ENCODE results near the gene NUDT2. TPM values are rescaled to one million over a fixed set of nuclear protein-coding genes. Genes with fewer than 3 reads are reported as not detected.
"Not testable (repeated sequence)": the region's sequence is repeated elsewhere in the genome, so short reads cannot be mapped to it uniquely, and the experiment has no call there.

NUDT2 gene
- polyA plus RNA-seq, 4 donors, result 24.9 to 47.3 (median 31.5) TPM

GRCh38 chr9:34308316-34308715 lies 21.1 kb upstream of the NUDT2 start:
- not testable (repeated sequence) for H3K4me1 ChIP-seq (ENCODE audit: control insufficient read depth in 3 of 3, insufficient read depth in 2 of 3, low read depth in 1 of 3, low read length in 2 of 3); FAIRE-seq; H3K27ac ChIP-seq (ENCODE audit: low read depth in 1 of 3, low read length in 2 of 3); DNase-seq; H3K36me3 ChIP-seq (ENCODE audit: control insufficient read depth in 3 of 3, insufficient read depth in 2 of 3, low read depth in 1 of 3, low read length in 3 of 3); H3K27me3 ChIP-seq (ENCODE audit: control insufficient read depth in 3 of 3, insufficient read depth in 3 of 3, low read length in 3 of 3); H3K9me3 ChIP-seq (ENCODE audit: control insufficient read depth in 2 of 2, insufficient read depth in 1 of 2, low read depth in 1 of 2, low read length in 1 of 2); H3K4me3 ChIP-seq (ENCODE audit: low read depth in 1 of 3, low read length in 3 of 3)
- 96 to 100% (median 98%) methylated on average over 3 of the region's 3 CpGs for WGBS, 3 donors

GRCh38 chr9:34310215-34310614 lies 19.2 kb upstream of the NUDT2 start:
- Histone ChIP-seq H3K4me3 (ENCODE audit: low read depth in 1 of 3, low read length in 3 of 3) (no peak overlapping the region), H3K4me1 (ENCODE audit: control insufficient read depth in 3 of 3, insufficient read depth in 2 of 3, low read depth in 1 of 3, low read length in 2 of 3) (no peaks in the 10 kb centered on the region), H3K36me3 (ENCODE audit: control insufficient read depth in 3 of 3, insufficient read depth in 2 of 3, low read depth in 1 of 3, low read length in 3 of 3) (no peaks in the 10 kb centered on the region), H3K27ac (ENCODE audit: low read depth in 1 of 3, low read length in 2 of 3) (no peak overlapping the region), H3K27me3 (ENCODE audit: control insufficient read depth in 3 of 3, insufficient read depth in 3 of 3, low read length in 3 of 3) (no peaks in the 10 kb centered on the region), H3K9me3 (ENCODE audit: control insufficient read depth in 2 of 2, insufficient read depth in 1 of 2, low read depth in 1 of 2, low read length in 1 of 2) (no peaks in the 10 kb centered on the region)
- DNase-seq, result no peak
- WGBS, 3 donors, result 93 to 94% (median 94%) methylated on average over 1 of the region's 1 CpG
- no peak for FAIRE-seq

GRCh38 chr9:34311499-34312185 lies 17.7 kb upstream of the NUDT2 start:
- Histone ChIP-seq H3K36me3 (ENCODE audit: control insufficient read depth in 3 of 3, insufficient read depth in 2 of 3, low read depth in 1 of 3, low read length in 3 of 3) (no peaks in the 10 kb centered on the region), H3K27me3 (ENCODE audit: control insufficient read depth in 3 of 3, insufficient read depth in 3 of 3, low read length in 3 of 3) (no peaks in the 10 kb centered on the region), H3K27ac (ENCODE audit: low read depth in 1 of 3, low read length in 2 of 3) (no peak overlapping the region), H3K4me1 (ENCODE audit: control insufficient read depth in 3 of 3, insufficient read depth in 2 of 3, low read depth in 1 of 3, low read length in 2 of 3) (no peaks in the 10 kb centered on the region), H3K4me3 (ENCODE audit: low read depth in 1 of 3, low read length in 3 of 3) (no peak overlapping the region), H3K9me3 (ENCODE audit: control insufficient read depth in 2 of 2, insufficient read depth in 1 of 2, low read depth in 1 of 2, low read length in 1 of 2) (no peaks in the 10 kb centered on the region)
- FAIRE-seq, result peak; percentile 94
- DNase-seq, result no peak
- 88 to 95% (median 92%) methylated on average over 6 of the region's 6 CpGs for WGBS, 3 donors

GRCh38 chr9:34317436-34317835 lies 11.9 kb upstream of the NUDT2 start:
- FAIRE-seq, result no peak
- H3K36me3 ChIP-seq (ENCODE audit: control insufficient read depth in 3 of 3, insufficient read depth in 2 of 3, low read depth in 1 of 3, low read length in 3 of 3), result no peaks in the 10 kb centered on the region
- H3K27ac ChIP-seq (ENCODE audit: low read depth in 1 of 3, low read length in 2 of 3), result no peak overlapping the region
- no peak for DNase-seq
- H3K9me3 ChIP-seq (ENCODE audit: control insufficient read depth in 2 of 2, insufficient read depth in 1 of 2, low read depth in 1 of 2, low read length in 1 of 2), result no peaks in the 10 kb centered on the region
- no peak overlapping the region for H3K4me3 ChIP-seq (ENCODE audit: low read depth in 1 of 3, low read length in 3 of 3)
- 91 to 95% (median 93%) methylated on average over 2 of the region's 2 CpGs for WGBS, 3 donors
- no peaks in the 10 kb centered on the region for H3K4me1 ChIP-seq (ENCODE audit: control insufficient read depth in 3 of 3, insufficient read depth in 2 of 3, low read depth in 1 of 3, low read length in 2 of 3)
- H3K27me3 ChIP-seq (ENCODE audit: control insufficient read depth in 3 of 3, insufficient read depth in 3 of 3, low read length in 3 of 3), result no peaks in the 10 kb centered on the region

GRCh38 chr9:34318163-34318790 lies 11.1 kb upstream of the NUDT2 start:
- no peak overlapping the region for H3K4me3 ChIP-seq (ENCODE audit: low read depth in 1 of 3, low read length in 3 of 3)
- no peaks in the 10 kb centered on the region for H3K27me3 ChIP-seq (ENCODE audit: control insufficient read depth in 3 of 3, insufficient read depth in 3 of 3, low read length in 3 of 3)
- FAIRE-seq (no peak), DNase-seq (no peak)
- H3K9me3 ChIP-seq (ENCODE audit: control insufficient read depth in 2 of 2, insufficient read depth in 1 of 2, low read depth in 1 of 2, low read length in 1 of 2), result no peaks in the 10 kb centered on the region
- no peak overlapping the region for H3K27ac ChIP-seq (ENCODE audit: low read depth in 1 of 3, low read length in 2 of 3)
- no peaks in the 10 kb centered on the region for H3K4me1 ChIP-seq (ENCODE audit: control insufficient read depth in 3 of 3, insufficient read depth in 2 of 3, low read depth in 1 of 3, low read length in 2 of 3)
- WGBS, 3 donors, result 94 to 97% (median 96%) methylated on average over 42 to 44 of the region's 44 CpGs
- H3K36me3 ChIP-seq (ENCODE audit: control insufficient read depth in 3 of 3, insufficient read depth in 2 of 3, low read depth in 1 of 3, low read length in 3 of 3), result no peaks in the 10 kb centered on the region

- no peaks in the 10 kb centered on the region for H3K9me3 ChIP-seq (ENCODE audit: control insufficient read depth in 2 of 2, insufficient read depth in 1 of 2, low read depth in 1 of 2, low read length in 1 of 2)
- FAIRE-seq (no peak), DNase-seq (no peak)
- H3K4me3 ChIP-seq (ENCODE audit: low read depth in 1 of 3, low read length in 3 of 3), result no peak overlapping the region
- 91 to 94% (median 93%) methylated on average over 6 to 7 of the region's 7 CpGs for WGBS, 3 donors
- H3K4me1 ChIP-seq (ENCODE audit: control insufficient read depth in 3 of 3, insufficient read depth in 2 of 3, low read depth in 1 of 3, low read length in 2 of 3), result no peaks in the 10 kb centered on the region
- no peaks in the 10 kb centered on the region for H3K36me3 ChIP-seq (ENCODE audit: control insufficient read depth in 3 of 3, insufficient read depth in 2 of 3, low read depth in 1 of 3, low read length in 3 of 3)
- no peaks in the 10 kb centered on the region for H3K27me3 ChIP-seq (ENCODE audit: control insufficient read depth in 3 of 3, insufficient read depth in 3 of 3, low read length in 3 of 3)
- H3K27ac ChIP-seq (ENCODE audit: low read depth in 1 of 3, low read length in 2 of 3), result no peak overlapping the region
Observed at GRCh38 chr9:34321451-34321850, 7.9 kb upstream of the NUDT2 start.

GRCh38 chr9:34322899-34323591 lies 6.3 kb upstream of the NUDT2 start:
- H3K36me3 ChIP-seq (ENCODE audit: control insufficient read depth in 3 of 3, insufficient read depth in 2 of 3, low read depth in 1 of 3, low read length in 3 of 3), result no peaks in the 10 kb centered on the region
- FAIRE-seq (no peak), DNase-seq (no peak)
- H3K4me1 ChIP-seq (ENCODE audit: control insufficient read depth in 3 of 3, insufficient read depth in 2 of 3, low read depth in 1 of 3, low read length in 2 of 3), result peaks cover 0 to under 1% (median 0%) of the 10 kb centered on the region in 3 donors
- 62 to 76% (median 74%) methylated on average over 2 of the region's 2 CpGs for WGBS, 3 donors
- no peaks in the 10 kb centered on the region for H3K27me3 ChIP-seq (ENCODE audit: control insufficient read depth in 3 of 3, insufficient read depth in 3 of 3, low read length in 3 of 3)
- H3K9me3 ChIP-seq (ENCODE audit: control insufficient read depth in 2 of 2, insufficient read depth in 1 of 2, low read depth in 1 of 2, low read length in 1 of 2), result no peaks in the 10 kb centered on the region
- H3K27ac ChIP-seq (ENCODE audit: low read depth in 1 of 3, low read length in 2 of 3), result no peak overlapping the region
- no peak overlapping the region for H3K4me3 ChIP-seq (ENCODE audit: low read depth in 1 of 3, low read length in 3 of 3)

GRCh38 chr9:34326690-34327089 lies 2.7 kb upstream of the NUDT2 start:
- WGBS, 3 donors, result 78 to 91% (median 82%) methylated on average over 1 of the region's 1 CpG
- Histone ChIP-seq H3K27ac (ENCODE audit: low read depth in 1 of 3, low read length in 2 of 3) (no peak overlapping the region), H3K36me3 (ENCODE audit: control insufficient read depth in 3 of 3, insufficient read depth in 2 of 3, low read depth in 1 of 3, low read length in 3 of 3) (no peaks in the 10 kb centered on the region), H3K27me3 (ENCODE audit: control insufficient read depth in 3 of 3, insufficient read depth in 3 of 3, low read length in 3 of 3) (no peaks in the 10 kb centered on the region), H3K9me3 (ENCODE audit: control insufficient read depth in 2 of 2, insufficient read depth in 1 of 2, low read depth in 1 of 2, low read length in 1 of 2) (no peaks in the 10 kb centered on the region), H3K4me3 (ENCODE audit: low read depth in 1 of 3, low read length in 3 of 3) (no peak overlapping the region), H3K4me1 (ENCODE audit: control insufficient read depth in 3 of 3, insufficient read depth in 2 of 3, low read depth in 1 of 3, low read length in 2 of 3) (peaks cover 0 to 11% (median 1%) of the 10 kb centered on the region in 3 donors)
- no peak for DNase-seq
- FAIRE-seq, result no peak
